Islet precursor cell (in vitro differentiated cells): ENCODE results near the gene TSNAX.
A peak's percentile ranks its signal among the peaks of the same experiment; 100 is the strongest.

ENCODE experiments used
- DNase-seq: peaks from one replicate; pipeline ENCODE4 v3.0.0-alpha.2; 2018

Gene TSNAX

GRCh38 chr1:231519166-231519565, 9.3 kb upstream of the TSNAX start:
- no peak for DNase-seq

GRCh38 chr1:231522038-231522437, 6.4 kb upstream of the TSNAX start:
- no peak for DNase-seq

- no peak for DNase-seq
Measured at GRCh38 chr1:231522931-231523642, 5.4 kb upstream of the TSNAX start.

- no peak for DNase-seq
Measured at GRCh38 chr1:231523816-231524215, 4.7 kb upstream of the TSNAX start.

GRCh38 chr1:231526536-231526935, 1.9 kb upstream of the TSNAX start:
- no peak for DNase-seq

- DNase-seq: no peak
Measured at GRCh38 chr1:231527586-231528171, 790 bp upstream of the TSNAX start.

- DNase-seq: no peak
Measured at GRCh38 chr1:231533240-231533639, 4.8 kb downstream of the TSNAX start.

GRCh38 chr1:231534703-231535159, 6.3 kb downstream of the TSNAX start:
- DNase-seq: no peak

- no peak for DNase-seq
Measured at GRCh38 chr1:231536099-231536498, 7.6 kb downstream of the TSNAX start.

- no peak for DNase-seq
Measured at GRCh38 chr1:231540847-231541246, 12.4 kb downstream of the TSNAX start.

GRCh38 chr1:231541842-231542241, 13.4 kb downstream of the TSNAX start:
- no peak for DNase-seq

GRCh38 chr1:231544943-231545592, 16.6 kb downstream of the TSNAX start:
- DNase-seq: no peak

- no peak for DNase-seq
Measured at GRCh38 chr1:231546693-231547092, 18.2 kb downstream of the TSNAX start.

GRCh38 chr1:231549733-231550447, 21.4 kb downstream of the TSNAX start:
- DNase-seq: no peak

GRCh38 chr1:231550448-231550781, 21.9 kb downstream of the TSNAX start:
- DNase-seq: peak; percentile 68

- no peak for DNase-seq
Measured at GRCh38 chr1:231553320-231553719, 24.9 kb downstream of the TSNAX start.

- no peak for DNase-seq
Measured at GRCh38 chr1:231554969-231555368, 26.5 kb downstream of the TSNAX start.

- no peak for DNase-seq
Measured at GRCh38 chr1:231557411-231557810, 28.9 kb downstream of the TSNAX start.

GRCh38 chr1:231557898-231558707, 29.6 kb downstream of the TSNAX start:
- no peak for DNase-seq

- no peak for DNase-seq
Measured at GRCh38 chr1:231558708-231559185, 30.3 kb downstream of the TSNAX start.

GRCh38 chr1:231561647-231562383, 33.3 kb downstream of the TSNAX start:
- no peak for DNase-seq

GRCh38 chr1:231563247-231563646, 34.8 kb downstream of the TSNAX start:
- DNase-seq: no peak
